A549 (cell line): Measurements from ENCODE around the gene CPA1. TPM values are rescaled to one million over a fixed set of nuclear protein-coding genes. Genes with fewer than 3 reads are reported as not detected.

Experiments
- ATAC-seq, 2 experiments: fragments of 200-7000 bp in 1 of 2; fragments of >200 bp in 1 of 2; cut with Nextera tagmentation in 1 of 2; cut with Tn5 transposase in 1 of 2; 3 replicates each; pipeline versions ENCODE4 v1.8.0 to v1.9.1; 2018 to 2020; ENCODE audit warnings: mild to moderate bottlenecking in 1 of 2, moderate library complexity in 1 of 2
- CTCF ChIA-PET: fragments of 300-600 bp; sonication (Branson Sonifier 250); formaldehyde crosslinking; extraction: SDS; loops from one replicate; lab custom pipeline; 2021; ENCODE audit warnings: antibody characterized with exemption, inconsistent platforms; lab: Yijun Ruan, JAX
- POLR2A ChIA-PET: fragments of 350-600 bp; formaldehyde crosslinking; extraction: SDS; loops from one replicate; lab custom pipeline; 2021; ENCODE audit warnings: antibody characterized with exemption, inconsistent platforms; lab: Yijun Ruan, JAX
- DNase-seq, 2 experiments: peaks; one replicate each; pipeline versions ENCODE4 v3.0.0 to v3.0.0-alpha.2; 2011 to 2016; ENCODE audit warnings: low read depth in 1 of 2, low spot score in 1 of 2
- FAIRE-seq: peaks from 2 replicates; lab custom pipeline; 2011; peaks lifted over from hg19 to GRCh38; lab: Jason Lieb, UNC
- H3K27ac ChIP-seq, 2 experiments: fragments of >200 bp; sonication (Bioruptor Twin); formaldehyde crosslinking; 3 replicates each; pipeline ENCODE4 v1.5.1; 2016 to 2017
- H3K4me1 ChIP-seq: fragments of >200 bp; sonication (Bioruptor Twin); formaldehyde crosslinking; 3 replicates; pipeline ENCODE4 v1.6.1; 2016
- H3K4me2 ChIP-seq: fragments of >200 bp; sonication (Bioruptor Twin); formaldehyde crosslinking; 3 replicates; pipeline ENCODE4 v1.6.1; 2016
- H3K4me3 ChIP-seq: fragments of >200 bp; sonication (Bioruptor Twin); formaldehyde crosslinking; 3 replicates; pipeline ENCODE4 v1.5.1; 2016
- H3K9me3 ChIP-seq: fragments of >200 bp; sonication (Bioruptor Twin); formaldehyde crosslinking; 3 replicates; pipeline ENCODE4 v1.6.1; 2016
- CHD4 ChIP-seq: fragments of 200-600 bp; sonication (generic); IDR thresholded peaks from 2 replicates; pipeline ENCODE4 v1.6.1; 2016; ENCODE audit warnings: antibody characterized with exemption, mild to moderate bottlenecking, borderline replicate concordance
- FOSB ChIP-seq: fragments of 250-450 bp; sonication (Bioruptor Pico); IDR thresholded peaks from 2 replicates; pipeline ENCODE4 v1.5.0; 2020; ENCODE audit warnings: mild to moderate bottlenecking, moderate library complexity
- FOSL2 ChIP-seq, 2 experiments: fragments of 450-650 bp in 1 of 2; fragments of >200 bp in 1 of 2; sonication (Bioruptor Twin) in 1 of 2; formaldehyde crosslinking; IDR thresholded peaks; 2 replicates each; pipeline versions ENCODE4 v1.5.0 to v1.6.1; 2016 to 2020; ENCODE audit warnings: mild to moderate bottlenecking in 1 of 2, moderate library complexity in 1 of 2
- HOXB13 ChIP-seq: fragments of 250-450 bp; sonication (Bioruptor Pico); IDR thresholded peaks from 2 replicates; pipeline ENCODE4 v1.5.0; 2020; ENCODE audit warnings: low read depth, mild to moderate bottlenecking, moderate library complexity
- KDM1A ChIP-seq: fragments of 200-600 bp; sonication (generic); IDR thresholded peaks from 2 replicates; pipeline ENCODE4 v1.6.1; 2016; ENCODE audit warnings: low read depth, mild to moderate bottlenecking
- MAZ ChIP-seq: fragments of 150-350 bp; IDR thresholded peaks from 2 replicates; pipeline ENCODE4 v1.6.1; 2014; ENCODE audit warnings: antibody characterized with exemption, low read depth, low read length, borderline replicate concordance
- RCOR1 ChIP-seq: fragments of 150-350 bp; IDR thresholded peaks from 2 replicates; pipeline ENCODE4 v1.6.1; 2014; ENCODE audit warnings: antibody characterized with exemption, low read length, low read depth
- TP53 ChIP-seq: fragments of 250-450 bp; sonication (Bioruptor Pico); IDR thresholded peaks from 2 replicates; pipeline ENCODE4 v1.5.0; 2021; ENCODE audit warnings: mild to moderate bottlenecking, moderate library complexity
- ZC3H11A ChIP-seq: fragments of 450-650 bp; IDR thresholded peaks from 2 replicates; pipeline ENCODE4 v1.6.1; 2014; ENCODE audit warnings: antibody characterized with exemption, mild to moderate bottlenecking
- ZNF302 ChIP-seq: fragments of 250-450 bp; sonication (Bioruptor Pico); IDR thresholded peaks from 2 replicates; pipeline ENCODE4 v1.9.0; 2021; ENCODE audit warnings: inconsistent platforms, mild to moderate bottlenecking, moderate library complexity
- WGBS: methylation state at CpG from one replicate; pipeline ENCODE4 v1.1.6; 2017; ENCODE audit errors: missing lambda C conversion rate; 5-methylcytosine and 5-hydroxymethylcytosine counted together
- polyA minus RNA-seq: library from RNA; depleted of rRNA, polyadenylated mRNA; stranded (reverse); fragments of >200 nt; gene quantifications from 2 replicates; pipeline ENCODE4 v1.2.3, GENCODE V29; 2011; rRNA and poly(A)+ RNA removed
- polyA plus RNA-seq, 4 experiments: library from polyadenylated mRNA; depleted of rRNA in 3 of 4; stranded (reverse); fragments of >200 nt; fragmentation: RNase III in 1 of 4; extraction: RNeasy Plus Mini Kit Qiagen cat#74134 plus additional on column Dnase treatment in 1 of 4; gene quantifications; 2 replicates in 3 of 4; 3 replicates in 1 of 4; pipeline ENCODE4 v1.2.3, GENCODE V29; 2011 to 2017
- TF ChIP-seq, protein P1 (sequence below): fragments of 200-600 bp; sonication (generic); IDR thresholded peaks from 2 replicates; pipeline ENCODE4 v1.6.1; 2016; ENCODE audit warnings: antibody characterized with exemption, mild to moderate bottlenecking, moderate library complexity

Gene CPA1
- polyA plus RNA-seq (2011; rRNA removed): not detected in 2 replicates
- polyA plus RNA-seq (2012; cell fraction: cytosol; rRNA removed): not detected in 2 replicates
- not detected in 2 replicates for polyA plus RNA-seq (2012; cell fraction: nucleus; rRNA removed)
- polyA plus RNA-seq (2017; fragmentation: RNase III; extraction: RNeasy Plus Mini Kit Qiagen cat#74134 plus additional on column Dnase treatment): not detected in 3 replicates
- not detected in 2 replicates for polyA minus RNA-seq

GRCh38 chr7:130379921-130380860 lies at the start of gene CPA1:
Gene CPA1 (plus strand): TSS chr7:130380494. CDS start chr7:130380521, 27 bp downstream.
- CTCF ChIA-PET: interaction anchor here (1.0 to 1.5 kb wide), 4 partner anchors 12 to 61 kb away, joined by 3 to 5 read pairs (median 3); partner anchors contain the start of gene CEP41
- Histone ChIP-seq H3K4me1 (no peaks in the 10 kb centered on the region), H3K4me2 (no peak within 1 kb of the TSS), H3K4me3 (no peak within 1 kb of the TSS)
- FAIRE-seq (no peak), ATAC-seq (peak; percentile 10 to 24; a peak in 1 of 6 replicates)
- WGBS: 63% methylated on average over 13 of the region's 20 CpGs
- POLR2A ChIA-PET: no interaction called here
- TF ChIP-seq HOXB13 (CRISPR knock-in tag) (no peak), TP53 (CRISPR knock-in tag) (no peak)
- TF ChIP-seq, all 56 proteins: peak for 0
- Histone ChIP-seq H3K9me3 (no peaks in the 10 kb centered on the region), H3K27ac (no peak within 1 kb of the TSS)
- no peak for DNase-seq

- FAIRE-seq: no peak
Observed at GRCh38 chr7:130332259-130333053, 47.8 kb upstream of the CPA1 start.

DNA sequence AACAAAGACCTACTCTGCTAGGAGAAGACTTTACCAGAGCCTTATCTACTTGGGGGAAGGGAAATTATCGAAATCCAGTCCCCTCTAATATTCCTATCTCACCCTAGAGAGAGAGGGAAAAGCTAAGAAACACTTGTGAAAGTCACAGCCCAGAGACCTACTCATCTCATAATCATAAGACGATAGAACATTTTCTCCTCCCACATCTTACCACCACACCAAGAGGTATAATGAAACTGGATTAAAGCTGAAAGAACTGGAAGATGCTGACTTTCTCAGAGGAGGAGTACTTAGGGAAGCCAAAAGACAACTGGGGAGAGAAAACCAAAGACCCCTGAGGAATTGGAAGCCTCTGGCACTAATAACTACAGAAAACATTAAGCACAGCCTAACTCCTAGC lies 46.5 kb upstream of the CPA1 start:
- H3K9me3 ChIP-seq: no peaks in the 10 kb centered on the region
- no peak for FAIRE-seq
- no peak for DNase-seq
- H3K27ac ChIP-seq: no peak overlapping the region
- TF ChIP-seq, protein P1, sequence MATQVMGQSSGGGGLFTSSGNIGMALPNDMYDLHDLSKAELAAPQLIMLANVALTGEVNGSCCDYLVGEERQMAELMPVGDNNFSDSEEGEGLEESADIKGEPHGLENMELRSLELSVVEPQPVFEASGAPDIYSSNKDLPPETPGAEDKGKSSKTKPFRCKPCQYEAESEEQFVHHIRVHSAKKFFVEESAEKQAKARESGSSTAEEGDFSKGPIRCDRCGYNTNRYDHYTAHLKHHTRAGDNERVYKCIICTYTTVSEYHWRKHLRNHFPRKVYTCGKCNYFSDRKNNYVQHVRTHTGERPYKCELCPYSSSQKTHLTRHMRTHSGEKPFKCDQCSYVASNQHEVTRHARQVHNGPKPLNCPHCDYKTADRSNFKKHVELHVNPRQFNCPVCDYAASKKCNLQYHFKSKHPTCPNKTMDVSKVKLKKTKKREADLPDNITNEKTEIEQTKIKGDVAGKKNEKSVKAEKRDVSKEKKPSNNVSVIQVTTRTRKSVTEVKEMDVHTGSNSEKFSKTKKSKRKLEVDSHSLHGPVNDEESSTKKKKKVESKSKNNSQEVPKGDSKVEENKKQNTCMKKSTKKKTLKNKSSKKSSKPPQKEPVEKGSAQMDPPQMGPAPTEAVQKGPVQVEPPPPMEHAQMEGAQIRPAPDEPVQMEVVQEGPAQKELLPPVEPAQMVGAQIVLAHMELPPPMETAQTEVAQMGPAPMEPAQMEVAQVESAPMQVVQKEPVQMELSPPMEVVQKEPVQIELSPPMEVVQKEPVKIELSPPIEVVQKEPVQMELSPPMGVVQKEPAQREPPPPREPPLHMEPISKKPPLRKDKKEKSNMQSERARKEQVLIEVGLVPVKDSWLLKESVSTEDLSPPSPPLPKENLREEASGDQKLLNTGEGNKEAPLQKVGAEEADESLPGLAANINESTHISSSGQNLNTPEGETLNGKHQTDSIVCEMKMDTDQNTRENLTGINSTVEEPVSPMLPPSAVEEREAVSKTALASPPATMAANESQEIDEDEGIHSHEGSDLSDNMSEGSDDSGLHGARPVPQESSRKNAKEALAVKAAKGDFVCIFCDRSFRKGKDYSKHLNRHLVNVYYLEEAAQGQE: no peak
- TF ChIP-seq KDM1A (no peak), FOSB (CRISPR knock-in tag) (no peak), RCOR1 (no peak), MAZ (no peak)
- TF ChIP-seq, all 56 proteins: peak for 0
- H3K4me3 ChIP-seq: no peak overlapping the region
- WGBS: 48% methylated on average over 2 of the region's 2 CpGs
- no peak overlapping the region for H3K4me2 ChIP-seq
- H3K4me1 ChIP-seq: no peaks in the 10 kb centered on the region
- POLR2A ChIA-PET: no interaction called here
- no peak for ATAC-seq
- CTCF ChIA-PET: no interaction called here

More at GRCh38 chr7:130332259-130333053, 47.8 kb upstream of the CPA1 start:
- POLR2A ChIA-PET: no interaction called here
- Histone ChIP-seq H3K4me2 (no peak overlapping the region), H3K27ac (no peak overlapping the region), H3K9me3 (no peaks in the 10 kb centered on the region), H3K4me1 (no peaks in the 10 kb centered on the region), H3K4me3 (no peak overlapping the region)
- CTCF ChIA-PET: interaction anchor here (1.0 kb wide), 1 partner anchor 18 kb away, joined by 3 read pairs; no protein-coding TSS in a partner anchor
- DNase-seq (no peak), ATAC-seq (no peak)
- TF ChIP-seq MAZ (no peak), ZC3H11A (peak; percentile 80)
- 65% methylated on average over 4 of the region's 4 CpGs for WGBS

GRCh38 chr7:130334274-130334673 lies 46.0 kb upstream of the CPA1 start:
- CTCF ChIA-PET: no interaction called here
- Histone ChIP-seq H3K27ac (no peak overlapping the region), H3K4me1 (no peaks in the 10 kb centered on the region), H3K4me2 (no peak overlapping the region), H3K4me3 (no peak overlapping the region), H3K9me3 (no peaks in the 10 kb centered on the region)
- DNase-seq (no peak), FAIRE-seq (no peak), ATAC-seq (no peak)
- 64% methylated on average over 6 of the region's 6 CpGs for WGBS
- POLR2A ChIA-PET: no interaction called here
- TF ChIP-seq CHD4 (no peak), ZNF302 (CRISPR knock-in tag) (no peak), FOSL2 (IDR thresholded peaks at IDR 0.05) (no peak), FOSL2 (CRISPR knock-in tag; IDR thresholded peaks at IDR 0.05) (no peak)
